SJSA1 (cell line): ENCODE measurements around the gene CHD9. TPM values are rescaled to one million over a fixed set of nuclear protein-coding genes. Genes with fewer than 3 reads are reported as not detected.

Experiments
- DNase-seq, 2 experiments: peaks; one replicate each; pipeline ENCODE4 v3.0.0-alpha.2; 2015 to 2020; ENCODE audit warnings: low spot score in 2 of 2, low read depth in 1 of 2
- H3K27ac ChIP-seq: fragments of 250-450 bp; sonication (Bioruptor Pico); 2 replicates; pipeline ENCODE4 v1.5.1; 2020; ENCODE audit warnings: mild to moderate bottlenecking, moderate library complexity
- H3K27me3 ChIP-seq: fragments of 250-450 bp; sonication (Bioruptor Pico); replicated peaks from 2 replicates; pipeline ENCODE4 v1.5.1; 2020; ENCODE audit warnings: mild to moderate bottlenecking, moderate library complexity
- H3K36me3 ChIP-seq: fragments of 250-450 bp; sonication (Bioruptor Pico); 2 replicates; pipeline ENCODE4 v1.5.1; 2020; ENCODE audit warnings: mild to moderate bottlenecking
- H3K4me1 ChIP-seq: fragments of 250-450 bp; sonication (Bioruptor Pico); replicated peaks from 2 replicates; pipeline ENCODE4 v1.6.1; 2021; ENCODE audit warnings: mild to moderate bottlenecking
- H3K4me3 ChIP-seq: fragments of 250-450 bp; sonication (Bioruptor Pico); 2 replicates; pipeline ENCODE4 v1.5.1; 2020; ENCODE audit warnings: mild to moderate bottlenecking
- H3K9me3 ChIP-seq: fragments of 250-450 bp; sonication (Bioruptor Pico); replicated peaks from 2 replicates; pipeline ENCODE4 v1.5.1; 2020; ENCODE audit warnings: mild to moderate bottlenecking
- total RNA-seq: library from RNA; depleted of rRNA; stranded (reverse); fragments of >200 nt; shearing (Covaris generic); gene quantifications from 2 replicates; pipeline ENCODE4 v1.2.3, GENCODE V29; 2014

CHD9 gene
- total RNA-seq, 1 experiment from 2014 or later = 29.2 TPM

- Histone ChIP-seq H3K9me3 (no peaks in the 10 kb centered on the region), H3K27me3 (no peaks in the 10 kb centered on the region), H3K27ac (peak overlapping the region; percentile 83), H3K4me3 (peak overlapping the region; percentile 42), H3K4me1 (peaks cover 10% of the 10 kb centered on the region), H3K36me3 (peaks cover 11% of the 10 kb centered on the region)
- DNase-seq = peak; percentile 60 to 85
Observed at GRCh38 chr16:53207810-53208752, 153.3 kb downstream of the CHD9 start.

- Histone ChIP-seq H3K27ac (0 out of 2 replicates have a peak overlapping the region, but pooled peaks have one; percentile 5), H3K36me3 (peaks cover 11% of the 10 kb centered on the region), H3K4me1 (peaks cover 10% of the 10 kb centered on the region), H3K4me3 (peak overlapping the region; percentile 13), H3K9me3 (no peaks in the 10 kb centered on the region), H3K27me3 (no peaks in the 10 kb centered on the region)
- DNase-seq = no peak
Observed at GRCh38 chr16:53209429-53209828, 154.6 kb downstream of the CHD9 start.

GRCh38 chr16:53209877-53210276 is 155.1 kb downstream of the CHD9 start:
- DNase-seq = no peak
- no peak overlapping the region for H3K27ac ChIP-seq
- H3K9me3 ChIP-seq = no peaks in the 10 kb centered on the region
- peaks cover 11% of the 10 kb centered on the region for H3K36me3 ChIP-seq
- peak overlapping the region; percentile 13; the same call in 1 of the 2 replicates for H3K4me3 ChIP-seq
- H3K4me1 ChIP-seq = peaks cover 10% of the 10 kb centered on the region
- H3K27me3 ChIP-seq = no peaks in the 10 kb centered on the region

DNA sequence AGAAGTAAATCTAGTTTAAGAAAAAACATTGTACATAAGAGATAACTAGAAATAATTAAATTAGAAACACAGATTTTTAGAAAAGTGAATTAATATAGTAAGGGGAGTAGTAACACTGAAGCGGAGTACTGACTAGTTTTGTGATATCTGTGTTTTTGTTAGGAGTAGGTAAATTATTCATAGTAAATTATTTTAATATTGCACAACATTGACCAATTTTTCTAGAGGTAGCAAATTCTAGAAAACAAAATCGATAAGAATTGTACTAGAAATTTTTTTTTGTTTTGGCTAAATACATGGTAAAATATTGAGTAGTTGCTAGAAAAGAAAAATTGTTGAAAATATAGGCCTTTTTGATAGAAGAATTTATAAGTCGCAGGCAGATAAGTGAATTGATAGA is 156.5 kb downstream of the CHD9 start:
- DNase-seq = no peak
- Histone ChIP-seq H3K27me3 (no peaks in the 10 kb centered on the region), H3K9me3 (no peaks in the 10 kb centered on the region), H3K4me3 (no peak overlapping the region), H3K36me3 (peaks cover 18% of the 10 kb centered on the region), H3K27ac (no peak overlapping the region), H3K4me1 (peaks cover 10% of the 10 kb centered on the region)

DNA sequence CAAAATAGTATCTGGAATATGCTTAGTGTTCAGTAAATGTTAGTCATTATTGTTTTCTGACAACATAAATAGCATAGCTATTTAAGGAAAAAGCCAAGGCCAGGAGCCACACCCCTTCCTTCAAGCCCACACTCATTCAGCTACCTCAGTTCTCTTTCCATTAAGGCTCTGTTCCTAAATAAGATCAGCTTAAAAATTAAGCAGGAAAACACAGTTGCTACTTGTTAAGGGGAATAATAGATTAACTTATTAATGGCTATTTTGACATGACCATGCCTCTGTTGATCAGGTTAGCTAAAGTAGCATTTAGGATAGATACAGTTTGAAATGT is 158.1 kb downstream of the CHD9 start:
- DNase-seq = no peak
- H3K9me3 ChIP-seq = no peaks in the 10 kb centered on the region
- peaks cover 18% of the 10 kb centered on the region for H3K36me3 ChIP-seq
- H3K27ac ChIP-seq = no peak overlapping the region
- H3K4me1 ChIP-seq = peaks cover 9% of the 10 kb centered on the region
- H3K4me3 ChIP-seq = no peak overlapping the region
- no peaks in the 10 kb centered on the region for H3K27me3 ChIP-seq

DNA sequence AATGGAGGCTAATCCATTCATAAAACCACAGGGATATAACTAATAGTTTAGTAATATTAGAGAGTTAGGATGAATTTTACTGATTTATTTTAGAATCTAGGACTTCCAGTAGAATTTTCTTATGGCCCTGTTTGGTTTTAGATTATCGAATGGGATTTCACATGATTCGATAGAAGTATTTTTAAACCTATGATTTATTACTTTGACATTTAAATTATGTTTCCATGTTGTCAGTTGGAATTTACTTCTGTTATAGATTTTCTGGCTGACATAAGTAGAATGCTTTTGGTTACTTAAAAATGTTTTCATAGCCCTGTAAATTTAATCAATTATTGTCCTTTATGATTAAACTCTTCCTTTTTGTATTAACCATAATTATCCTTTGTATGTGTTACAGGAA is 158.8 kb downstream of the CHD9 start:
- Histone ChIP-seq H3K27me3 (no peaks in the 10 kb centered on the region), H3K4me1 (peaks cover 6% of the 10 kb centered on the region; the same call in 1 of the 2 replicates), H3K27ac (no peak overlapping the region), H3K4me3 (no peak overlapping the region), H3K9me3 (no peaks in the 10 kb centered on the region), H3K36me3 (peaks cover 18% of the 10 kb centered on the region)
- no peak for DNase-seq

DNA sequence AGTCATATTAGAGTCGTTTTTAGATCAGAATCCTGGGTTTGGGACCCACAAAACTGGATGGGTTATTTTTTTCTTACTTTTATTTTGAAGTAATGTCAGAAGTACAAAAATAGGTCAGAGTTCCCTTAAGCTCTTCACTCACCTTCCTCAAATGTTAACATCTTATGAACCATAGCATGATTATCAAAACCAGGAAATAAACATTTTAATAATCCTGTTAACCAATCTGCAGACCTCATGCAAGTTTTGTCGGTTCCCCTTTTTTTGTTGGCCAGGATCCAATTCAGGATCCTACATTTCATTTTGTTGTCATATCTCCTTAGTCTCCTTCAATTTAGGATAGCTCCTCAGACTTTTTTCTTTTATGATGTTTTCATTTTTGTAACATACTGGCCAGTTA is 162.0 kb downstream of the CHD9 start:
- Histone ChIP-seq H3K27me3 (no peaks in the 10 kb centered on the region), H3K9me3 (no peaks in the 10 kb centered on the region), H3K36me3 (peaks cover 17% of the 10 kb centered on the region), H3K4me3 (no peak overlapping the region), H3K27ac (no peak overlapping the region), H3K4me1 (peaks cover 26% of the 10 kb centered on the region)
- DNase-seq = no peak

- no peaks in the 10 kb centered on the region for H3K9me3 ChIP-seq
- H3K27ac ChIP-seq = peak overlapping the region; percentile 40
- DNase-seq = no peak
- peaks cover 20% of the 10 kb centered on the region for H3K4me1 ChIP-seq
- peaks cover 28% of the 10 kb centered on the region for H3K36me3 ChIP-seq
- no peak overlapping the region for H3K4me3 ChIP-seq
- H3K27me3 ChIP-seq = no peaks in the 10 kb centered on the region
Observed at GRCh38 chr16:53219371-53219770, 164.6 kb downstream of the CHD9 start.

DNA sequence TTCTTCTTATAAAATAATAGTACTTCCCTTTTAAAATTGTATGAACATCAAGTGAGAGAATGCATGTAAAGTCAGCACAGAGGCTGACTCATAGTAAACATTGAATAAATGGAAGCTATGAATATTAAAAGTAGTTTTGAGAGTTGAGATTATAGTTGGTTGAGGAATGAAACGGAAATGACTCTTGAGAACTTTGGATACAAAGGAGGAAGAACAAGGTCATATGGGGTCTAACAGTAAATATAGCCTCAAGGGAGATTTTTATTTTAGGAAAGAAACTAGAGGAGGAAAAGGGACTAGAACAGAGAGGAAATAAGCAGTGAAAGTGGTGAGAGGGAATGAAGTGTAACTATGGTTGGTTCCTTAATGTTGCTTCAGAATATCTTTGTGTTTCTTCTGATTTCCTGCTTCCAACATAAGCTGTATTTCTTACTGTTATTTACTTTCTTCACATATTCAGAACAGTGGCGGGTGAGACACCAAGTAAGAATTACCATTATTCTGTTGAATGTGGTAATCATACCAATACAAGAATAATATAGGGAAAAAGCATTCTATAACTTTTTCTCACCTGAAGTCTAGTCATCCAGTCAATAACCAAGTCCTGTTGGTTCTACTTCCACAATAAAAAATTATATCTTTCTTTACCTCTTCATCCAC is 165.1 kb downstream of the CHD9 start:
- Histone ChIP-seq H3K4me1 (peaks cover 21% of the 10 kb centered on the region), H3K9me3 (no peaks in the 10 kb centered on the region), H3K27me3 (no peaks in the 10 kb centered on the region), H3K27ac (peak overlapping the region; percentile 40), H3K4me3 (no peak overlapping the region), H3K36me3 (peaks cover 32% of the 10 kb centered on the region)
- DNase-seq = peak in 1 of 2 experiments; percentile 16

- Histone ChIP-seq H3K4me1 (peaks cover 23% of the 10 kb centered on the region), H3K9me3 (no peaks in the 10 kb centered on the region), H3K4me3 (no peak overlapping the region), H3K36me3 (peaks cover 33% of the 10 kb centered on the region), H3K27me3 (no peaks in the 10 kb centered on the region), H3K27ac (peak overlapping the region; percentile 40)
- no peak for DNase-seq
Observed at GRCh38 chr16:53220585-53220984, 165.8 kb downstream of the CHD9 start.

- Histone ChIP-seq H3K4me3 (no peak overlapping the region), H3K27ac (no peak overlapping the region), H3K9me3 (no peaks in the 10 kb centered on the region), H3K27me3 (no peaks in the 10 kb centered on the region), H3K36me3 (peaks cover 55% of the 10 kb centered on the region), H3K4me1 (peaks cover 8% of the 10 kb centered on the region; the same call in 1 of the 2 replicates)
- no peak for DNase-seq
Observed at GRCh38 chr16:53224951-53225533, 170.3 kb downstream of the CHD9 start.

- DNase-seq = no peak
- H3K27me3 ChIP-seq = no peaks in the 10 kb centered on the region
- peaks cover 85% of the 10 kb centered on the region for H3K36me3 ChIP-seq
- H3K9me3 ChIP-seq = no peaks in the 10 kb centered on the region
- no peak overlapping the region for H3K27ac ChIP-seq
- H3K4me1 ChIP-seq = no peaks in the 10 kb centered on the region
- H3K4me3 ChIP-seq = no peak overlapping the region
Observed at GRCh38 chr16:53232826-53233529, 178.2 kb downstream of the CHD9 start.

GRCh38 chr16:53234836-53235235 is 180.0 kb downstream of the CHD9 start:
- H3K27me3 ChIP-seq = no peaks in the 10 kb centered on the region
- H3K4me1 ChIP-seq = no peaks in the 10 kb centered on the region
- peaks cover 91% of the 10 kb centered on the region for H3K36me3 ChIP-seq
- H3K27ac ChIP-seq = no peak overlapping the region
- no peak for DNase-seq
- H3K4me3 ChIP-seq = no peak overlapping the region
- no peaks in the 10 kb centered on the region for H3K9me3 ChIP-seq
